Measurements from ENCODE around the gene TMEM91. TPM values are rescaled to one million over a fixed set of nuclear protein-coding genes. Genes with fewer than 3 reads are reported as not detected.
A peak's percentile ranks its signal among the peaks of the same experiment; 100 is the strongest.
"Not testable (repeated sequence)": the region's sequence is repeated elsewhere in the genome, so short reads cannot be mapped to it uniquely, and the experiment has no call there.

The TMEM91 gene
- total and polyA plus RNA-seq, 5 donors = 4.6 to 8.5 (median 5.9) TPM

GRCh38 chr19:41399525-41399924 lies 23.2 kb downstream of the TMEM91 start:
- no peaks in the 10 kb centered on the region for H3K27me3 ChIP-seq (ENCODE audit: control insufficient read depth, insufficient read depth)
- ATAC-seq (no peak), DNase-seq (no peak)
- WGBS = 92% methylated on average over 2 of the region's 2 CpGs
- intact Hi-C loops (cut with DNase I) = no loop called here
- no peak overlapping the region for H3K4me3 ChIP-seq (ENCODE audit: low read length)
- no peak overlapping the region for H3K27ac ChIP-seq (ENCODE audit: low read length)
- peaks cover 6% of the 10 kb centered on the region for H3K4me1 ChIP-seq (ENCODE audit: control insufficient read depth, insufficient read depth, low read length)
- H3K9me3 ChIP-seq (ENCODE audit: control insufficient read depth, low read length) = no peaks in the 10 kb centered on the region

DNA sequence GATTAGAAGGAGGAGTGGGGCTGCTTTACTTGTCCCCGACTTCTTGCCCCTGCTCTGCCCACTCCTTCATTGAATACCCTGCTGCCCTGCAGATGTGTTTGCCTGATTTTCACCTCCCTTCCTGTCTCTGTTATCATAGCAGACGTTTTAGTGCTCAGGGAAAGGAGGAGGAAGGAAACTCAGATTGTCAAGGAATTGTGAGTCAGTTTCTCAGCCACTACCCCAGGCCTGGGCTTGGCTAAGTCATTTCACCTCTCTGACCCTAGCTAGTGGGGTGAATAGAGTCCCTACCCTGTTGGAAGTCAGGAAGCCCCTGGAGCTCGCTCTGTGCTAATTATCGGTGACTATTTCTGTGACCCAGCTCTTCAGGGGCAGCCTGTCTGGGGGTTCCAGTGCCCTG lies 25.1 kb downstream of the TMEM91 start:
- ATAC-seq = peak in 1 of 2 donors; percentile 54
- Histone ChIP-seq H3K27me3 (ENCODE audit: control insufficient read depth, insufficient read depth) (no peaks in the 10 kb centered on the region), H3K9me3 (ENCODE audit: control insufficient read depth, low read length) (no peaks in the 10 kb centered on the region), H3K4me3 (ENCODE audit: low read length) (no peak overlapping the region), H3K27ac (ENCODE audit: low read length) (peak overlapping the region; percentile 28), H3K4me1 (ENCODE audit: control insufficient read depth, insufficient read depth, low read length) (peaks cover 6% of the 10 kb centered on the region)
- 52% methylated on average over 4 of the region's 4 CpGs for WGBS
- intact Hi-C loops (cut with DNase I) = no loop called here
- no peak for DNase-seq

- H3K4me3 ChIP-seq (ENCODE audit: low read length) = no peak overlapping the region
- ATAC-seq = no peak
- 68% methylated on average over 3 of the region's 3 CpGs for WGBS
- no peak for DNase-seq
- peaks cover 6% of the 10 kb centered on the region for H3K4me1 ChIP-seq (ENCODE audit: control insufficient read depth, insufficient read depth, low read length)
- H3K27me3 ChIP-seq (ENCODE audit: control insufficient read depth, insufficient read depth) = no peaks in the 10 kb centered on the region
- no peak overlapping the region for H3K27ac ChIP-seq (ENCODE audit: low read length)
- intact Hi-C loops (cut with DNase I) = no loop called here
- H3K9me3 ChIP-seq (ENCODE audit: control insufficient read depth, low read length) = no peaks in the 10 kb centered on the region
Measured at GRCh38 chr19:41402010-41402409, 25.7 kb downstream of the TMEM91 start.

GRCh38 chr19:41403181-41403970 lies 27.0 kb downstream of the TMEM91 start:
- peaks cover 8% of the 10 kb centered on the region for H3K4me1 ChIP-seq (ENCODE audit: control insufficient read depth, insufficient read depth, low read length)
- no peaks in the 10 kb centered on the region for H3K9me3 ChIP-seq (ENCODE audit: control insufficient read depth, low read length)
- DNase-seq (no peak), ATAC-seq (no peak)
- 61% methylated on average over 12 of the region's 12 CpGs for WGBS
- H3K27me3 ChIP-seq (ENCODE audit: control insufficient read depth, insufficient read depth) = no peaks in the 10 kb centered on the region
- intact Hi-C loops (cut with DNase I) = no loop called here
- H3K27ac ChIP-seq (ENCODE audit: low read length) = peak overlapping the region; percentile 22
- H3K4me3 ChIP-seq (ENCODE audit: low read length) = no peak overlapping the region

- ATAC-seq (peak; percentile 42 to 76), DNase-seq (peak in 2 of 3 donors; percentile 33 to 54)
- no peak overlapping the region for H3K4me3 ChIP-seq (ENCODE audit: low read length)
- intact Hi-C loops (cut with DNase I) = no loop called here
- peaks cover 15% of the 10 kb centered on the region for H3K4me1 ChIP-seq (ENCODE audit: control insufficient read depth, insufficient read depth, low read length)
- H3K27me3 ChIP-seq (ENCODE audit: control insufficient read depth, insufficient read depth) = no peaks in the 10 kb centered on the region
- H3K27ac ChIP-seq (ENCODE audit: low read length) = peak overlapping the region; percentile 23
- no peaks in the 10 kb centered on the region for H3K9me3 ChIP-seq (ENCODE audit: control insufficient read depth, low read length)
- 63% methylated on average over 6 of the region's 6 CpGs for WGBS
Measured at GRCh38 chr19:41405776-41406175, 29.4 kb downstream of the TMEM91 start.

DNA sequence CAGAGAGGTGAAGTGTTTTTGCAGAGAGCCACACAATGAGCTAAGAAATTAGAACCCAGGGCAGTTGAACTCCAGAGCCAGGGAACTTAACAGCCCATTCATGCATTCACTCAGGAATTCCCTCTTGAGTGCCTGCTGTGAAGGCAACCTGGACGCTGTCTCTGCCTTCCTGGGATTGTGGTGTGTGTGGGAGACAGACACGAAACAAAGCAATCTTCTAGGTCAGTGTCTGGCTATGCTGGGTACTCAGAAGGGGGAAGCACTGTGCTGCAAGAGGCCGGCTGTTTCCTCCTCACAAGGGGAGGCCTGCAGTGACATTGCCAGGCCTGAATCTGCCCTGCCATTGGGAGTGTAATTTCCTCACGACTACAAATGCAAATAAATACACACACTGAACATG lies 30.9 kb downstream of the TMEM91 start:
- peaks cover 26% of the 10 kb centered on the region for H3K4me1 ChIP-seq (ENCODE audit: control insufficient read depth, insufficient read depth, low read length)
- peak overlapping the region; percentile 30 for H3K27ac ChIP-seq (ENCODE audit: low read length)
- 37% methylated on average over 4 of the region's 4 CpGs for WGBS
- intact Hi-C loops (cut with DNase I) = no loop called here
- H3K4me3 ChIP-seq (ENCODE audit: low read length) = no peak overlapping the region
- DNase-seq (peak in 1 of 3 donors; percentile 77), ATAC-seq (peak; percentile 25 to 48)
- no peaks in the 10 kb centered on the region for H3K9me3 ChIP-seq (ENCODE audit: control insufficient read depth, low read length)
- no peaks in the 10 kb centered on the region for H3K27me3 ChIP-seq (ENCODE audit: control insufficient read depth, insufficient read depth)

- DNase-seq (no peak), ATAC-seq (no peak)
- no peak overlapping the region for H3K4me3 ChIP-seq (ENCODE audit: low read length)
- peaks cover 26% of the 10 kb centered on the region for H3K4me1 ChIP-seq (ENCODE audit: control insufficient read depth, insufficient read depth, low read length)
- H3K9me3 ChIP-seq (ENCODE audit: control insufficient read depth, low read length) = no peaks in the 10 kb centered on the region
- intact Hi-C loops (cut with DNase I) = no loop called here
- WGBS = 73% methylated on average over 4 of the region's 4 CpGs
- H3K27ac ChIP-seq (ENCODE audit: low read length) = peak overlapping the region; percentile 45
- H3K27me3 ChIP-seq (ENCODE audit: control insufficient read depth, insufficient read depth) = no peaks in the 10 kb centered on the region
Measured at GRCh38 chr19:41408256-41408655, 31.9 kb downstream of the TMEM91 start.

GRCh38 chr19:41408846-41409245 lies 32.5 kb downstream of the TMEM91 start:
- Histone ChIP-seq H3K27ac (ENCODE audit: low read length) (peak overlapping the region; percentile 28), H3K4me1 (ENCODE audit: control insufficient read depth, insufficient read depth, low read length) (peaks cover 26% of the 10 kb centered on the region)
- H3K27me3 ChIP-seq (ENCODE audit: control insufficient read depth, insufficient read depth); intact Hi-C loops (cut with DNase I); ATAC-seq; H3K4me3 ChIP-seq (ENCODE audit: low read length); H3K9me3 ChIP-seq (ENCODE audit: control insufficient read depth, low read length); DNase-seq: not testable (repeated sequence)
- WGBS = 95% methylated on average over 5 of the region's 5 CpGs

GRCh38 chr19:41409288-41409687 lies 33.0 kb downstream of the TMEM91 start:
- Histone ChIP-seq H3K4me3 (ENCODE audit: low read length) (no peak overlapping the region), H3K4me1 (ENCODE audit: control insufficient read depth, insufficient read depth, low read length) (peaks cover 26% of the 10 kb centered on the region), H3K27ac (ENCODE audit: low read length) (peak overlapping the region; percentile 28), H3K9me3 (ENCODE audit: control insufficient read depth, low read length) (no peaks in the 10 kb centered on the region), H3K27me3 (ENCODE audit: control insufficient read depth, insufficient read depth) (no peaks in the 10 kb centered on the region)
- DNase-seq (no peak), ATAC-seq (peak; percentile 31 to 60)
- intact Hi-C loops (cut with DNase I) = no loop called here
- WGBS = 57% methylated on average over 4 of the region's 4 CpGs

GRCh38 chr19:41410336-41411054 lies 34.2 kb downstream of the TMEM91 start:
- H3K9me3 ChIP-seq (ENCODE audit: control insufficient read depth, low read length) = no peaks in the 10 kb centered on the region
- H3K4me1 ChIP-seq (ENCODE audit: control insufficient read depth, insufficient read depth, low read length) = peaks cover 26% of the 10 kb centered on the region
- ATAC-seq (no peak), DNase-seq (peak in 1 of 3 donors; percentile 62)
- H3K4me3 ChIP-seq (ENCODE audit: low read length) = no peak overlapping the region
- no peak overlapping the region for H3K27ac ChIP-seq (ENCODE audit: low read length)
- H3K27me3 ChIP-seq (ENCODE audit: control insufficient read depth, insufficient read depth) = no peaks in the 10 kb centered on the region
- WGBS = 73% methylated on average over 23 of the region's 23 CpGs
- intact Hi-C loops (cut with DNase I) = no loop called here

Data from right cardiac atrium (tissue), 5 donors.